ENCODE results near the gene CASKIN1. TPM values are rescaled to one million over a fixed set of nuclear protein-coding genes. Genes with fewer than 3 reads are reported as not detected.

Gene CASKIN1
- total and polyA plus RNA-seq, 2 experiments from 2014 or later = 1.0 to 6.2 TPM

DNA sequence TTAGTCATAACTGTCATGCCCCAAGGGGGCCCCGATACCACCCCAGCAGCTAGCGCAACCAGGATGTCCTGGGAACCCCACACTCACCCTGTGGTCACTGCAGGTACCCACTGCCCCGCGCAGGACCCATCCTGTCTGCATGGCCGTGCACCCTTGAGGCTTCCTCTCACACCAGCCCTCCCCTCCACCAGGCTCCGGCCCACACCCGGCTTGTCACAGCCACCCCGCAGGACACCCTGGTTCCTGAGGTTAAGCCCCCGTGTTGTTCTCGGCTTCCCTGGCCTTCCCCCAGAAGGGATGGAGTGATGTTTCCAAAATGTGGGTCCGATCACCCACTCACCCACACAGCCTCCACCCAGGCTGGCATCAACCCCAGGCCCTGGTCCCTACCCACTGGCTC, 47.4 kb upstream of the CASKIN1 start (continued):
- TF ChIP-seq, protein P1, sequence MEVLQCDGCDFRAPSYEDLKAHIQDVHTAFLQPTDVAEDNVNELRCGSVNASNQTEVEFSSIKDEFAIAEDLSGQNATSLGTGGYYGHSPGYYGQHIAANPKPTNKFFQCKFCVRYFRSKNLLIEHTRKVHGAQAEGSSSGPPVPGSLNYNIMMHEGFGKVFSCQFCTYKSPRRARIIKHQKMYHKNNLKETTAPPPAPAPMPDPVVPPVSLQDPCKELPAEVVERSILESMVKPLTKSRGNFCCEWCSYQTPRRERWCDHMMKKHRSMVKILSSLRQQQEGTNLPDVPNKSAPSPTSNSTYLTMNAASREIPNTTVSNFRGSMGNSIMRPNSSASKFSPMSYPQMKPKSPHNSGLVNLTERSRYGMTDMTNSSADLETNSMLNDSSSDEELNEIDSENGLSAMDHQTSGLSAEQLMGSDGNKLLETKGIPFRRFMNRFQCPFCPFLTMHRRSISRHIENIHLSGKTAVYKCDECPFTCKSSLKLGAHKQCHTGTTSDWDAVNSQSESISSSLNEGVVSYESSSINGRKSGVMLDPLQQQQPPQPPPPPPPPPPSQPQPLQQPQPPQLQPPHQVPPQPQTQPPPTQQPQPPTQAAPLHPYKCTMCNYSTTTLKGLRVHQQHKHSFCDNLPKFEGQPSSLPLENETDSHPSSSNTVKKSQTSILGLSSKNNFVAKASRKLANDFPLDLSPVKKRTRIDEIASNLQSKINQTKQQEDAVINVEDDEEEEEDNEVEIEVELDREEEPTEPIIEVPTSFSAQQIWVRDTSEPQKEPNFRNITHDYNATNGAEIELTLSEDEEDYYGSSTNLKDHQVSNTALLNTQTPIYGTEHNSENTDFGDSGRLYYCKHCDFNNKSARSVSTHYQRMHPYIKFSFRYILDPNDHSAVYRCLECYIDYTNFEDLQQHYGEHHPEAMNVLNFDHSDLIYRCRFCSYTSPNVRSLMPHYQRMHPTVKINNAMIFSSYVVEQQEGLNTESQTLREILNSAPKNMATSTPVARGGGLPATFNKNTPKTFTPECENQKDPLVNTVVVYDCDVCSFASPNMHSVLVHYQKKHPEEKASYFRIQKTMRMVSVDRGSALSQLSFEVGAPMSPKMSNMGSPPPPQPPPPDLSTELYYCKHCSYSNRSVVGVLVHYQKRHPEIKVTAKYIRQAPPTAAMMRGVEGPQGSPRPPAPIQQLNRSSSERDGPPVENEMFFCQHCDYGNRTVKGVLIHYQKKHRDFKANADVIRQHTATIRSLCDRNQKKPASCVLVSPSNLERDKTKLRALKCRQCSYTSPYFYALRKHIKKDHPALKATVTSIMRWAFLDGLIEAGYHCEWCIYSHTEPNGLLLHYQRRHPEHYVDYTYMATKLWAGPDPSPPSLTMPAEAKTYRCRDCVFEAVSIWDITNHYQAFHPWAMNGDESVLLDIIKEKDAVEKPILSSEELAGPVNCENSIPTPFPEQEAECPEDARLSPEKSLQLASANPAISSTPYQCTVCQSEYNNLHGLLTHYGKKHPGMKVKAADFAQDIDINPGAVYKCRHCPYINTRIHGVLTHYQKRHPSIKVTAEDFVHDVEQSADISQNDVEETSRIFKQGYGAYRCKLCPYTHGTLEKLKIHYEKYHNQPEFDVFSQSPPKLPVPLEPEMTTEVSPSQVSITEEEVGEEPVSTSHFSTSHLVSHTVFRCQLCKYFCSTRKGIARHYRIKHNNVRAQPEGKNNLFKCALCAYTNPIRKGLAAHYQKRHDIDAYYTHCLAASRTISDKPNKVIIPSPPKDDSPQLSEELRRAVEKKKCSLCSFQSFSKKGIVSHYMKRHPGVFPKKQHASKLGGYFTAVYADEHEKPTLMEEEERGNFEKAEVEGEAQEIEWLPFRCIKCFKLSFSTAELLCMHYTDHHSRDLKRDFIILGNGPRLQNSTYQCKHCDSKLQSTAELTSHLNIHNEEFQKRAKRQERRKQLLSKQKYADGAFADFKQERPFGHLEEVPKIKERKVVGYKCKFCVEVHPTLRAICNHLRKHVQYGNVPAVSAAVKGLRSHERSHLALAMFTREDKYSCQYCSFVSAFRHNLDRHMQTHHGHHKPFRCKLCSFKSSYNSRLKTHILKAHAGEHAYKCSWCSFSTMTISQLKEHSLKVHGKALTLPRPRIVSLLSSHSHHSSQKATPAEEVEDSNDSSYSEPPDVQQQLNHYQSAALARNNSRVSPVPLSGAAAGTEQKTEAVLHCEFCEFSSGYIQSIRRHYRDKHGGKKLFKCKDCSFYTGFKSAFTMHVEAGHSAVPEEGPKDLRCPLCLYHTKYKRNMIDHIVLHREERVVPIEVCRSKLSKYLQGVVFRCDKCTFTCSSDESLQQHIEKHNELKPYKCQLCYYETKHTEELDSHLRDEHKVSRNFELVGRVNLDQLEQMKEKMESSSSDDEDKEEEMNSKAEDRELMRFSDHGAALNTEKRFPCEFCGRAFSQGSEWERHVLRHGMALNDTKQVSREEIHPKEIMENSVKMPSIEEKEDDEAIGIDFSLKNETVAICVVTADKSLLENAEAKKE (CRISPR knock-in tag; IDR thresholded peaks at IDR 0.05) = no peak
- TF ChIP-seq NANOG (IDR thresholded peaks at IDR 0.05; ENCODE audit: borderline replicate concordance) = no peak

DNA sequence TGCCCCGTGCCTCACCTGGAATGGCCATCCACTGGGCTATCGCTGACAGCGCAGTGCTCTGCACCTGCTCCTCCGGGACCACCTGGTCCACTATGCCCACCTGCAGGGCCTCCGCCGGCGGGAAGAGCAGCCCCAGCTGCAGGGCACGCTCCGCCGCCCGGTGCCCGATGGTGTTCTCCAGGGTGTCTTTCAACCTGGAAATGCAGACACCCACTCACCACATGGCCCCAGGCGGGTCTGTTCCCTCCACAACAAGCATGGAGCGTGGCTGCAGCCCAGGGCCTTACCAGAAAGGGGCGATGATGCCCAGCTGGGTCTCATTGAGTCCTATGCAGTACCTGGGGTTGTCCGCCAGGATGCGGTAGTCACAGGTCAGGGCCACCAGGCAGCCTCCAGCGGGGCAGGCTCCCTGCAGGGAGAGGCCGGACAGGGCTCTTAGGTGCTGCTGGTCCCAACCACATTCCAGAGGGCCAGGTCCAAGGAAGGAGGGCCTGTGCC, 46.7 kb upstream of the CASKIN1 start:
- H3K27me3 Mint-ChIP-seq (ENCODE audit: insufficient read depth, low read depth, poor library complexity) = peaks cover 11% of the 10 kb centered on the region
- H3K27ac Mint-ChIP-seq = no peak overlapping the region
- H3F3A ChIP-seq (replicated peaks; ENCODE audit: low read depth) = peaks cover 8% of the 10 kb centered on the region; the same call in 1 of the 2 replicates
- no peaks in the 10 kb centered on the region for H3K4me1 ChIP-seq (ENCODE audit: insufficient read depth)
- H3K27me3 ChIP-seq (ENCODE audit: insufficient read depth) = no peaks in the 10 kb centered on the region; the same call in 1 of the 2 replicates
- peaks cover 4% of the 10 kb centered on the region; the same call in 1 of the 2 replicates for H3K36me3 ChIP-seq (ENCODE audit: insufficient read depth)
- no peak overlapping the region for H3K4me2 ChIP-seq
- no peaks in the 10 kb centered on the region for H3K9me3 Mint-ChIP-seq
- H2AFZ ChIP-seq = no peak overlapping the region
- H3K4me3 ChIP-seq = no peak overlapping the region
- no peaks in the 10 kb centered on the region for H3K9me2 ChIP-seq (ENCODE audit: insufficient read depth)
- no peaks in the 10 kb centered on the region; the same call in none of the 2 replicates for H4K20me1 ChIP-seq (replicated peaks; ENCODE audit: insufficient read depth)
- peak; percentile 69 for DNase-seq (ENCODE audit: low spot score)
- H3K4me3 Mint-ChIP-seq = no peak overlapping the region
- peak; percentile 25 for ATAC-seq
- H3K79me2 ChIP-seq (replicated peaks; ENCODE audit: insufficient read depth) = peaks cover 6% of the 10 kb centered on the region; the same call in 1 of the 2 replicates
- no peak for TF ChIP-seq ZNF331 (CRISPR knock-in tag; IDR thresholded peaks at IDR 0.05; ENCODE audit: low read depth)
- TF ChIP-seq, protein P2, sequence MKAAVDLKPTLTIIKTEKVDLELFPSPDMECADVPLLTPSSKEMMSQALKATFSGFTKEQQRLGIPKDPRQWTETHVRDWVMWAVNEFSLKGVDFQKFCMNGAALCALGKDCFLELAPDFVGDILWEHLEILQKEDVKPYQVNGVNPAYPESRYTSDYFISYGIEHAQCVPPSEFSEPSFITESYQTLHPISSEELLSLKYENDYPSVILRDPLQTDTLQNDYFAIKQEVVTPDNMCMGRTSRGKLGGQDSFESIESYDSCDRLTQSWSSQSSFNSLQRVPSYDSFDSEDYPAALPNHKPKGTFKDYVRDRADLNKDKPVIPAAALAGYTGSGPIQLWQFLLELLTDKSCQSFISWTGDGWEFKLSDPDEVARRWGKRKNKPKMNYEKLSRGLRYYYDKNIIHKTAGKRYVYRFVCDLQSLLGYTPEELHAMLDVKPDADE (IDR thresholded peaks at IDR 0.05) = no peak
- no peak for TF ChIP-seq NANOG (IDR thresholded peaks at IDR 0.05; ENCODE audit: borderline replicate concordance)
- TF ChIP-seq, protein P3, sequence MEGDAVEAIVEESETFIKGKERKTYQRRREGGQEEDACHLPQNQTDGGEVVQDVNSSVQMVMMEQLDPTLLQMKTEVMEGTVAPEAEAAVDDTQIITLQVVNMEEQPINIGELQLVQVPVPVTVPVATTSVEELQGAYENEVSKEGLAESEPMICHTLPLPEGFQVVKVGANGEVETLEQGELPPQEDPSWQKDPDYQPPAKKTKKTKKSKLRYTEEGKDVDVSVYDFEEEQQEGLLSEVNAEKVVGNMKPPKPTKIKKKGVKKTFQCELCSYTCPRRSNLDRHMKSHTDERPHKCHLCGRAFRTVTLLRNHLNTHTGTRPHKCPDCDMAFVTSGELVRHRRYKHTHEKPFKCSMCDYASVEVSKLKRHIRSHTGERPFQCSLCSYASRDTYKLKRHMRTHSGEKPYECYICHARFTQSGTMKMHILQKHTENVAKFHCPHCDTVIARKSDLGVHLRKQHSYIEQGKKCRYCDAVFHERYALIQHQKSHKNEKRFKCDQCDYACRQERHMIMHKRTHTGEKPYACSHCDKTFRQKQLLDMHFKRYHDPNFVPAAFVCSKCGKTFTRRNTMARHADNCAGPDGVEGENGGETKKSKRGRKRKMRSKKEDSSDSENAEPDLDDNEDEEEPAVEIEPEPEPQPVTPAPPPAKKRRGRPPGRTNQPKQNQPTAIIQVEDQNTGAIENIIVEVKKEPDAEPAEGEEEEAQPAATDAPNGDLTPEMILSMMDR (conservative IDR thresholded peaks at IDR 0.05; ENCODE audit: low read depth in 2 of 2) = peak; percentile 49 to 66; a peak in 3 of 4 replicates
- no peak for TF ChIP-seq JUNB (IDR thresholded peaks at IDR 0.05; ENCODE audit: unreplicated experiment)
- TF ChIP-seq STAT1 (IDR thresholded peaks at IDR 0.05; ENCODE audit: unreplicated experiment) = no peak
- TF ChIP-seq EZH2 (IDR thresholded peaks at IDR 0.05; ENCODE audit: low read depth, unreplicated experiment) = no peak
- TF ChIP-seq ZNF114 (CRISPR knock-in tag; IDR thresholded peaks at IDR 0.05) = no peak
- H3K4me1 Mint-ChIP-seq = no peaks in the 10 kb centered on the region
- H3K27ac ChIP-seq (ENCODE audit: low read depth) = no peak overlapping the region
- peaks cover 51% of the 10 kb centered on the region for H3K36me3 Mint-ChIP-seq (ENCODE audit: low read depth)

Data from GM23338 (cell line).